Smooth muscle cell of the brain vasculature (primary cell): ENCODE data around the gene ARSG.
A peak's percentile ranks its signal among the peaks of the same experiment; 100 is the strongest.

Experiments used
- DNase-seq: peaks from one replicate; pipeline ENCODE4 v3.0.0-alpha.2; 2012; ENCODE audit warnings: low read depth, low spot score

Gene ARSG

DNA sequence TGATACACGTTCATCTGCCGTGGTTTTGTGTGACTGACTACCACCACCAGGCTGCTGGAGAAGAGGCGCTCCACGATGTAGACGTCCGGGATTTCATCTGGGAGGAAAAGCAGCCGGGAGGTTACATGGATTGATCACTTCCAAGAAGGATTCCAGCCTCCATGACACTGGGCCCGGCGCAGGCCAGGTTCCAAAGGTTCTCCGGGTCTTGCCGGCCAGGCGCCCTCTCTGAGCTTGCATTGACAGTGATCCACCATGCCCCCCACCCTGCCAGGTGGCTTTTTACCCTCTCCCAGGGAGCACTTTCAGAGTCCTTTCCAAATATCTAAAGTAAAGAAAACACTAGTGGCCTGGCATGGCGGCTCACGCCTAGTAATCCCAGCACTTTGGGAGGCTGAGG lies 159.5 kb downstream of the ARSG start:
- no peak for DNase-seq

DNA sequence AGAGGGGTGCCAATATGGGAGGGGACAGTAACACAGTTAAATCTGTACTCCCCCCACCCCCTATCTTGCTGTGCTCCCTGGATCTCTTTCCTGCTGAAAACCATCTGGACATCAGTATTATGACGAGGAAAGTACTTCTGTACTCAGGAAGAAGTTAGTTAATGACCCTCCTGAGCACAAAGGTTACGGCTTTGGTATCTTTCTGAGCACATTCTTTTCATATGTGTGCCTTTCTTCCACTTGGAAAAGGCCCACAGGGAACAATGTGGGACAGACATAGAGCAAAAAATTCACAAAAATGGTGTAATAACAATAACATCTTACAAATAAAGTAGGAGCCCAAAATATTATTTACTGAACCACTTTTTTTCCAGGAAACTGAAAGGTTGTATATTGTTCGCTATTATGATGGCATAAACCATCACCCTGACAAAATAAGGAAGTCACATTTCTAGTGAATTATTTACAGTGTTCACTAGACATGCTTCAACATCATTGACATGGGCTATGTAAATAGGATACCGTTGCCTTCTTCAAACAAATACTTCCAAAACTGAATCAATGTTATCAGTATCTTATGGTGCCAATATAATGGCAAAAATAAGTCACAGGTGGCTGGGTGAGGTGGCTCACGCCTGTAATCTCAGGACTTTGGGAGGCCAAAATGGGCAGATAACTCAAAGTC lies 160.5 kb downstream of the ARSG start:
- DNase-seq = no peak

DNA sequence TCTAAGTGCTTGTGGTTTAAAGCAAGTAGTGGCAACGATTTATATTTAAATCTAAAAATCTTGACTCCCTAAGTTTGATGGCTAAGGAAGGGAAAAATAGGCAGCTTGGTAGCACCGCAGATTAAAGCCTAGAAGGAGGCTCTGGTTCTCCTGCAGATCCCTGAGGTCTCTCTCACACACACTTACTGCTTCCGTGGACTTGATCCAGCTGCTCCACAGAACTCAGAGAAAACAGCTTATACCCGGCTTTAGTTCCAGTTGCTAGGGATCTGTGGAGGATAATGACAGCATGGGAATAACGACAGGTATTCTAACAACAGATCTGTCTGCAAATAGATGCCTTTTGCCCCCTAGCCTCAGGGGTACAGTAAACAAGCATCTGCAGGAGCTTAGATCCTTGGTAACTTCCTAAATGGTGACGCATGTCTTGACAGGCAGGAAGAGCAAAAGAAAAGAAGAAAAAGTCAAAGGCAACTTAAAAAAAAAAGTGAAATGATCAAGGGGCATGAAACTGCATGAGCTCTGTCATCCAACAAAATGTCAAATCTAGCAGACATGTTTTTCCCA lies 161.5 kb downstream of the ARSG start:
- no peak for DNase-seq

DNA sequence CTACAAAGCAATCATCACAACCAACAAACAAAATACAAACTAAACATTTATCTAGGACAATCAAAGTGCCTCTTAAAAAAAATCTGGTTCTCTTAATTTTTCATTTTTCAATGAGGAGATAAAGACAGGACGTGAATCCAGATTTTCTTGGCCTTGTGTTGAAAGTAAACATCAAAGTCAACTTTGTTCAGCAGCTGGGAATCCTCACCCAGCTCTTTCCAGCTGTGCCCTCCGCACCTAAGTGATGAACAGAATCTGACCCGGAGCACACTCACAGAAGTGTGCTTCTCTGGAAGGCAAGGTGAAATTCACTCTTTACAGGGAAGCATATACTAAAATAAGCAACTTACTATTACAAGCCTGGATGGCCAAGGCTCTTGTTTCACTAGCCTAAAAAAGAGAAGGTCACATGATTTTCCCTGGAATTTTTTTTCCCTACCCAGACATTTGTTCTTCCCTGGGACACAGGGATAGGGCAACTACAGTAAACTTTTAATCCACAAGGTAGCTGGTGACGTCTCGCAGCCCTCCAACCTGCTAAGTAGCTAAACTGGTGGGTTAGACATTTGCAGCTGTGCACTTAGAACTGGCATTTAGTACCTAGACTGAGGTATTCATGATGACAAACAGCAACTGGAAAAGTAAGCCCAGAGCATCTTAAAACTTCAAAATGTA lies 162.8 kb downstream of the ARSG start:
- DNase-seq = no peak

DNA sequence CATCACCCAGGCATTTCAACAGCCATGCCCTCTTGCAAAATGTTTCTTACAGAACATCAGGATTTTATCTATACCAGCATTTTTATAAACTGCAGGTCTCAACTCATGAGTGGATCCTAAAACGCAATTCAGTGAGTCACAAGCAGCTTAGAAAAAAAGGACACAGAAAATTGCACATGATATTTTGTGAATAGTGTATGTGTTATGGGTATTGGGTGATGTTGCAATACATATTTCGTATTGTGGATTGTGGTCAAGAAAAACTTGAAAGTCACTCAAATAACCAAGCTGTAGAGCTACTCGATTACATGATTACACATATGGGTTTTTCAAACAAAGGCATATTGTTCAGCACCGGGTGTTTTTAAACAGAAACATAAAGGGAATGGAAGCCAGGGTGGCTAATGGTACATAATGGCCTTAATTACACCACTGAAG lies 164.6 kb downstream of the ARSG start:
- DNase-seq = no peak

DNA sequence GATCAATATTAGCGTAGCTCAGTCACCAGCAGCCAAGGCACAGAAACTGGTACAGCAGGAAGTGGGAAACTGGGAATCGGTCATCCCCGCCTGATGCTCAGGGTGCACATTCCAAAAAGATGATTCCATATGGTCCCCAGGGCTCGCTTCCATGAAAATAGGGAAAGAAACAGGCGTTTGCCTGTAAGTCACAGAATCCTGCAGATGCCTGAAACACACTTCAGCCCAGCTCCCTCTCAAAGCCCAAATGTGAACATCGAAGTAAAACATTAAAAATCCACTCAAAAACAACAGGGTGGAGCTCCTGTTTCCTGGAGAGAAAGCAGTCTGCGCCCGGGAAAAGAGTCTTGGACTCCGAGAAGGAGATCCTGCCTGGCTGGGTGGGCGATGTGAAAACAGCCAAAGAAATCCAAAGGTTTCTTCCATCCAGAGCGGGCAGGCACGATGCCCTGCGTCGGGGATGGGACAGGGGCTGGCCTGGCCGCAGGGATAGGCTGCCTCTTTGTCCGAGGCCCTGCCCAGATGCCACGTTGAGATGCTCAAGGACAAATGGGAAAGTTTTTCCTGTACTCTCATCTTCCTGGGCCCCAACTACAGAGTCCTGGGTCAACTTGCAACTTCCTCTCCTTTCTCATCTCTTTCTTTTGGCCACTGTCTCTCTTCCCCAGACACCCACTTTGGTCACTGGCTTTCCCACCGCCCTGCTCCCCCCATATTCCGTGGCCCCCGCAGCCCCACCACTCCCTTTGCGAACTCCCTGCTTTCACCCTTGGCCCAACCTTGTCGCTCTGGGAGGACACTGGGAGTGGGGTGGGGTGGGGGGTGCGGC lies 165.3 kb downstream of the ARSG start:
- peak; percentile 80 for DNase-seq

DNA sequence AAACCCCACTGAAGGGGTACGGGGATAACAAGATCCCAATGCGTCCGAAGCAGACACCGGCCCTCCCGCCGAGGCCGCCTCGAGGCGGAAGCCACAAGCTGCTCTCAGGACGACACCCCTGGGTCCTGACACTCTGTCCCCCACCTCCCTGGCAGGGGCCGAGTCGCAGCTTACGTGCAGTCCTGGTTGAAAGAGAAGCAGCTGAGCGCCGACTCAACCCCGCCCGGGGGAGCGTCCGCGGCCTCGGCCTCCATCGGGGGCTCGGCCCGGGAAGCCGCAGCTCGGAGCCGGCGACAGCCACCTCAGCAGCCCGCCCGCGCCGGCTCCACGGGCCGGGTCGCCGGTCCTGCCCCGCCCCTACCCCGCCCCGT lies 165.9 kb downstream of the ARSG start, which contains the start of gene WIPI1:
WIPI1 (minus strand) TSS at position 329 of the 371 bp plus-strand sequence; CDS start at position 254, 75 bp downstream.
- no peak for DNase-seq

DNA sequence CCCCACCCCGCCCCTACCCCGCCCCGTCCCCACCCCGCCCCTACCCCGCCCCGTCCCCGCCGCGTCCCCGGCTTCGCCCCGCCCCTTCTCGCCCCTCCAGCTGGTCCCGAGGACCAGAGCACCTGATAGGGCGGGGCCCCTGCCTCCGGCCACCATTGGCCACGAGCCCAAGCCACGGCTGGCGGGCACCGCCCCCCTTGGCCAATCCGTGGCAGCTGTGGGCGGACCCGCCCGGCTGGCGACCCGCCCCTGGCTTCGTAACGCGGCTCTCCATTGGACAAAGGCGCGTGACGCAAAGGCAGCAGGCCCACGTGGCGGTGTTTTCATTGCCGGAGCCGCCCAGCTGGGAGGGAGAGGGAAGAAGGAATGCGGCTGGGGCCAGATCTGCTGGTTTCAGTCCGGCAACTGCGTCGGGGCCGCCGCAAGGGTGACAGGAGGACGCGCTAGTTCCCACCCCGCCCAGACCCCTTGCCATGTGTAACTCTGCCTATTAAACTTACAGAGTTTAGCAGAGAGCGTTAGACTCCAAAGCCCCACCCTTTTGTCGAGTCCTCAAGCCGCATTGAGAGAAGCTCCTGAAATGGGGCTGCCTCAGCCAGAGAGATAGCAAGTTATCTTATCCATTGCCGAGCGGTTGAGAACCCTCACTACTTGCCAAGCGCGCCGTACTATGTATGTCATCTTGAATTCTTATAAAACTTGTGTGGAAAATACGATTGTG lies 166.4 kb downstream of the ARSG start:
- peak; percentile 96 for DNase-seq

DNA sequence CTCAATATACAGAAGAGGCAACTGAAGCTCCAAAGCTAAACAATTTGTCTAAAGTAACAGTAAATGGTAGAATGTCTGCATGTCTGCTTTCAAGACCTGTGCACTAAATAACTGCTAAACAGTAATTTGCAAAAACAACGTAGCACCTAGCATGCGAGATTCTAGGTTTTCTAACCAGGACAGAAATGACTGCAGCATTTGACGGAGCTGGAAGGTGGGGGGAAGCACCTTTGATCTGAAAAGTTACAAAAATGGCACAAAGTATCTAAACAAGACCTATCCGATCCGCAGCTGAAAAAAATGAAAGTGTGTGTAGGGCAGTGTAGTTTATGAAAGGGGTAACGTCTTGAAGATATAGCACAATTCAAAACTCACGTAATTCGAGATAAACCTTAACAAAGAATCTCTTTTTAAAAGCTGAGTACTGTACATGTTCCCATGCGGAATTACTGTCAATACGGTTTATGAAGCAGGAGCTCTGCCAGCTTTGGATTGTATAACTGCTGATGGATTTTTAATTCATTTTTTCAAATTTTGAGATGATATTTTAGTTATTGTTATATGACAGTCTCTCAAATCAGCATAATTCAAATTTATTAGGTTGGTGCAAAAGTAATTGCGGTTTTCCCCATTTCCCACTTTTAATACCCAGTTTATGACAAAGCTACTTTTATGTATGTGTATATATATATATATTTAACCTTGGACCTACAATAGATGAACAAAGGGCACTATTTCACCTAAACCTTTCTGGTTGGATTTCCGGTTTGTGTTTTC lies 167.2 kb downstream of the ARSG start:
- DNase-seq = no peak

DNA sequence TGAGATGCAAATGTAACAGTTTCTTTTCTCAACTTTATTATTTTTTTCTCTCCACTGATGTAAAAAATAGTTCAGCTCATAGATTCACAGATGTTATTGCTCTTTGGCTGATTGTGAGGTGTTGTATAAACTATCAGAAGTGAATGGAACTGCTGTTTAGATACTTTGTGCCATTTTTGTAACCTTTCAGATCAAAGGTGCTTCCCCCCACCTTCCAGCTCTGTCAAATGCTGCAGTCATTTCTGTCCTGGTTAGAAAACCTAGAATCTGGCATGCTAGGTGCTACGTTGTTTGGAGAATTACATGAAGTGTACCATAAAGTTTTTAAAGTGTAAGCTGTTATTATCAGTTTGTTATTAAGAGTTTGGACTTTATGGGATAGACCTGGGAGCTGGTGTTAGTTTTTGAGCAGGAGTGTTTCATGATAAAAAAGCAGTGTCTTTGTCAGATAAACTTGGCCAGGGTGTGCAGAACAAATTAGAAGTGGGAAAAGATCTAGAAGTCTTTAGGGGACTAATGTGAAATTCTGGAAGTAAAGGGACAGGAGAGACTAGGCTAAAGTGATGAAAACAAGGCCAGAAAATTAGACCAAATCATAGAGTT lies 167.8 kb downstream of the ARSG start:
- DNase-seq = no peak

DNA sequence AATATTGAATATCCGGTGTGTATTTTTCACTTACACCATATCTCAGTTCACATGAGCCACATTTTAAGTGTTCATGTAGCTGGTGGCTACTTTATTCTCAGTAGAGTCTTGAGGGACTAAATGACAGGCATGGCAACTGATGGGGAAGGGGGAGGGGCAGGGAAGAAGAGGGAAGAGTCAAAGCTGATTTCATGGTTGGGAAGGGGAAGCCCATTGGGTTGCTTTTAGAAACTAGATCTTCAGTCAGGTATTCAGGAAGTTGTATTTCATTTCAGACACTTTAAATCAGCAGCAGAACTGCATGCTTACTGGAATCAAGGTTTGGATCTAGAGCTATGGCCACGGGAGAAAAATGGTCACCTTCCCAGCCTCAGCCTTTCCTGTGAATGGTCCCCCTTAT lies 168.9 kb downstream of the ARSG start:
- no peak for DNase-seq

DNA sequence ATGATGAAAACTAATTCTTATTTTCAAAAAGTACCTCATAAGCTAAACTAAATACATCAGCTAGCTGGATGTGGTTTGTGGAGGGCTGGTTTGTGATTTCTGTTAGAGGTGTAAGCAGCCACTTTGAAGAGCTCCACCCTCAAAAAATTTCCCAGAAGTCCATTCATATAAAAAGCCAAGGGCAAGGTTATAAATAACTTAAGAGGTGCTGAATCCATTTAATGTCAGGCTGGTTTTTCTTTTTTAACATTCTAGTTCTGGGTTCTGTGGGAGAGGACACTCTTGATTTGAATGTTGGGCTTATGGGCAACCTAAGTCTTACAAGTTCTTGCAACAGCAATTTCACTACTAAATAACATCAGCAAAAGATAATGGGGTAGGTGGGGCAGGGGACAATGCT lies 169.4 kb downstream of the ARSG start:
- DNase-seq = no peak

DNA sequence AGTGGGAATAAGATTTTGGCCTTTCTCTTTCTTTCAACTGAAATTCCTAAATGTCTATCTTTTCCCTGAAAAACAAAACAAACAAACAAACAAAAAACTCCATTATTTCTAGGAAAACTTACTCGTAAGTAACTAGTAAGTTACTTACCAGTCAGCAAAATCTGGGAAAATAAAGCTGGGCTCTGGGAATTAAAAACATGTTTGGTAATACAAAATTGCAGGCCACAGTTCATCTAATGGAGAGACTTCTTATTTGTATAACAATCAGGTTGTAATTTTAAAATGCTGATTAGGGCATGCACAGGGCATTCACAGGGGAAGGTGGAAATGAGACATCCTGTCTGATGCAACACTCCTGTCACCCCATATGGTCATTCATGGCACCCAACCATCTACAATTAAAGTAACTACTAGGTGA lies 169.8 kb downstream of the ARSG start:
- no peak for DNase-seq

DNA sequence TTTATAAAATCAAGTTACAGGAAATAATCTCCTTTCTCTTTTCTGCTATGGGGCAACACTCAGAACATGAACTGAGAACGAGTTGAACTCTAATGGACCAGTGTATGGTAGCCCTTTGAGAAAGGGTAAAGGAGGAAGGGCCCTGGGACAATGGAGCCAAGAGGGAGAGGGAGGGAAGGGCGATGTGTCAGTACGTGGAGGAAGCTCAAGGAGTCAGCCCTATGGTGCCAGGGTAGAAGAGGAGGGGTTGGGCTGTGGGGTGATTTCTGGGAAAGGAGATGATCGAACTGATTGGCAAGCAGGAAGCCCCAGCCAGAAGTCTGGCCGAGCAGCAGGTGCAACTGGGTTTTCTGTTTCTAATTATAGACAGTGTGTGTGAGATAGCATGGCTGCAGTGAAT lies 170.3 kb downstream of the ARSG start:
- no peak for DNase-seq

DNA sequence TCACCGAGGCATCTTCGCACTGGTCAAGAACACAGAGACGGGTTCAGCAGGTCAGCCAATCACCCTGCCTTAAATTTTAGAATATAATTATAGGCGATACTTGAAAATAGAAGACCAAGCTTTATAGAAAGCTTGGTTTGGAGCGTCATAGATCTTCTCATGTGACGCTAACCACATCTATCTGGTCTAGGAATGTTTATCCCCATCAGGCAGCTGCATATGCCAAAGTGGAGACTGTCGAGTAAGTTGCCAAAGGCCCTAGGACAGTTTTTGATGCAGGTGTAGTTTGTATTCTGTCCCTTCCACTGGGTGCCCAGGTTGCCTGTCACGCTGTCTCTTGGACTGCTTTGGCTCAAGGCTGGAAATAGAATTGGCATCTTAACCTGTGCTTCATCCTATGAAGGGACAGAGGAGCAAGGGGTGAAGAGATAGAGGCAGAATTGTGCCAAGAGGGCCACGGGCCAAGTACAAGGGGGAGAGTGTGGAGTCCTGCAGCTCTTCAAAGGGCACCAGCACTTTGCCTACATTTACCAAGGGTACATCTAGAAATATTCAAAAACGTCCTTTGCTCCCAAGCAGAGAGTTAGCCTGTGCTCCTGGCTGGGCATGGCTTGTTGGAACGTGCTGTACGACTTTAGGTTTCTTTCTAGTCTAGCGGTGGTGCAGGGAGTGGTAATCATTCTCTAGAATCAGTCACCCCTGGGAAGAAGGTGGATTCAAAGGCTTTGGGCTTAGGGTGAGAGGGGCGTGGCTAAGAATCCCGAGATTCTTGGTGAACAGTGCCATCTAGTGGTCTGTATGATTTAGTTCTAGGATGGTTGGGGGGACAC lies 171.3 kb downstream of the ARSG start:
- peak; percentile 72 for DNase-seq

DNA sequence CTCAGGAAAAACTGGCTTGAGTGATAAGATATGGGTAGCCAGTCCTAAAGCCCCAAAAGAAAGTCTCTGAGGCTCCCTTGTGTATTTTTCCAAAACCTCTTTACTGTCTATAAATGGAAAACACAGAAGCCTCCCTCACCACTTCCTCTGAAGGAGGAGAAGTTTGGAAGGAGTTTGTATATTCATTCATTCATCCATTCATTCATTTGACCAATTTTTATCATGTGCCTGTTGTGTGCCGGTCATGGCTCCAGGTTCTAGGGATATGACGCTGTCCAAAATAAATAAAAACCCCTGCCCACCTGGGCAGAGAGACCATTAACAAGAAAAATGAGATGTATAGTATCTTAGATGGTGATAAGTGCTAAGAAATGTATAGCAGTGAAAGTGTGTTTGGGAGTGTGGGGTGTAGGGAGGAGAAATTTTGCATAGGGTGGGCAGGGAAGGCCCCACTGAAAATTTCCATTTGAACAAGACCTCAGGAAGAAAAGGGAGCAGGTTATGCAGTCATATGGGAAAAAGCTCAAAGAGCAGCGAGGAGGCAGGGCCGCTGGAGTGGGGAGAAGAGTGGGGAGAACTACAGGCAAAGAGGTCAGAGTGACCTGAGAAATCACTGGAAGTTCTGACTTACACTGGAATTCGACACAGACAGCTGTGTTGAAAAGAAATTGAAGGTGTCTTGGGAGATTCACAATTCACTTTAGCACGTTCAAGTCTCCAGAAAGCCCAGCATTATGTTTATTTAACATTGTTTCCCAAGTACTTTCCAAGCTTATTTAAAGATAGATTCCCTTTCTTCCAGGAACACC lies 172.1 kb downstream of the ARSG start:
- no peak for DNase-seq

DNA sequence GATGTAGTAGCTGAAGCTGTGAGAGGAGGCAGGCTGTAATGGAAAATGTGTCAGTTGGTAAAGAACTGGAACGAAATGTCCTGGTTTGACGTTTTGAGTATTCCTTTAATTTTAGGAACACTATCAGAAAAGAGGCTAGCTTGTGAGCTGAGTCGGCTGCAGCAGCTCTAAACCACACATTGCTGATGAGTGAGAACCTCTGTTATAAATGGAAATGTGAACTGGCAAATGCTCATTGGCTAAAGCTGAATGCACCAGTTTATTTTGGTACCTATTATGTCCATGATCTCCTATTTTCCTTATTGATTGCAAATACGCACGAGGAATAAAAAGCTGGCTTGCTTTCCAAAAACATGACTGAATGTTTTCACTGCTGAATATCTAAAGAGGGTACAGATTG lies 177.0 kb downstream of the ARSG start:
- DNase-seq = no peak

DNA sequence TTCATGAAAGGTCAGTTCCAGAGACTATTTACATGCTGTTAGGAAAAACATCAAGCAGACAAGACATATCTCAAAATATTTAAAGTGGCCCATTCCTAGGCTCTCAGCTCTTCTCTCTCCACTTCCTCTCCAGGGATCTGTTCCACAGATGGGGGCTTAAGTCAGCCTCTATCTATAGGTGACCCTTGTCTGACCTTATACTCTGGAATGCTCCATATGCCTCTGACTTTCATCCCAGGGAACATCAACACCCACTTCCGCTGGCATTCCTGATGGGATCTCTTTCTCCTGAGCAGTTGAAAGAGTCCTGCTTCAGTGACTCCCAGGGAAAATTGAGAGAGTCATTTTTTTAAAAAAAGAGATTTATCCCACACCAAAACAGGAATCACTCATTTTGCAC lies 177.5 kb downstream of the ARSG start:
- no peak for DNase-seq
